HG03175 (cell line): Measurements from ENCODE around the gene PITPNM2.

Experiments
- ATAC-seq: cut with Tn5 transposase; IDR thresholded peaks from one replicate; pipeline ENCODE4 v1.9.1; 2021; ENCODE audit warnings: mild to moderate bottlenecking, moderate library complexity; ENCODE audit not compliant: unreplicated experiment

The PITPNM2 gene

DNA sequence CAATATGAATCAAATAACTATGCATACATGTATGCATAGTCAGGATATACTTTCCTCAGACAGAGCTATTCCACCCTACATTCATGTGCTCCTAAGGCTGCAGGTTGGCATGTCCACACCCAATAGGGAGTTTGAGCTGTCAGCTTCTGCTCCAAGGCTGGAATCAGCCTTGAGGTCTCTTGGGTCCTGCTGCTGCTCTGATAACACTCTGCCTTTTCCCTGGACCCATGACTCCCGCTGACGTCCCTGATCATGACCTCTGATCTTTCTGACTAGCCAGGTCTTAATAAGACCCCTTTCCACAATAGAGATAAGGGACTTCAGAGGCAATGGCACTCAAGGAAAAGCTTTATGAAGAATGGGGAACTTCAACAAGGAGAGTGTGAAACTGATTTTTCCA is 5.7 kb downstream of the PITPNM2 start:
- no peak for ATAC-seq

DNA sequence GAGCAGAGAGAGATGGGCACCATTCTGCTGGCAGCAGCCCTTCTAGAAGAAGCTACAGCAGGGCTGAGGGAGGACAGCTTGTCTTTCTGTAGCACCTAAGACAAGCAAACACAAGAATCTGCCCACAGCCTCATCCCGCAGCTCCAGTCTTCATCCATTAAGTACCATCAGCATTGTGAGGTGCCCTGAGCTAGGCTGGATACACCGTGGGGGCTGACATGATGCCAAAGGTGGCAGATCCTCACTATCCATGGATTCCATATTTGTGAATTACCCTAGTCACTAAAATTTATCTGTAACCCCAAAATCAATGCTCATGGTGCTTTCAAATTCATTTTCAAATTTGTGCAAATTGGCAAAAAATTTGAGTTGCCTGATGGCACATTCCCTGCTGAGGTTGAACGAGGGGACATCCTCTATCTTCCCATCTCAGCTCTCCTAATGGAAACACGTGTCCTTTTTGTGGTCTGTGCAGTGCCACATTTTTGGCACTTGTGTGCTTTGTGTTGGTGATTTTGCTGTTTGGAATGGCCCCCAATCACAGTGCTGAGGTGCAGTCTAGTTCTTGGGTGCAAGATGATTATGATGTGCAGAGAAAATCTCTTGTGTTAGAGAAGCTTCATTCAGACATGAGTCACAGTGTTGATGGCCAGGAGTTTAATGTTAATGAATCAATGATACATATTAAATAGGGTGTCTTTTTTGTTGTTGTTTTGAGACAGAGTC is 7.0 kb downstream of the PITPNM2 start:
- no peak for ATAC-seq

DNA sequence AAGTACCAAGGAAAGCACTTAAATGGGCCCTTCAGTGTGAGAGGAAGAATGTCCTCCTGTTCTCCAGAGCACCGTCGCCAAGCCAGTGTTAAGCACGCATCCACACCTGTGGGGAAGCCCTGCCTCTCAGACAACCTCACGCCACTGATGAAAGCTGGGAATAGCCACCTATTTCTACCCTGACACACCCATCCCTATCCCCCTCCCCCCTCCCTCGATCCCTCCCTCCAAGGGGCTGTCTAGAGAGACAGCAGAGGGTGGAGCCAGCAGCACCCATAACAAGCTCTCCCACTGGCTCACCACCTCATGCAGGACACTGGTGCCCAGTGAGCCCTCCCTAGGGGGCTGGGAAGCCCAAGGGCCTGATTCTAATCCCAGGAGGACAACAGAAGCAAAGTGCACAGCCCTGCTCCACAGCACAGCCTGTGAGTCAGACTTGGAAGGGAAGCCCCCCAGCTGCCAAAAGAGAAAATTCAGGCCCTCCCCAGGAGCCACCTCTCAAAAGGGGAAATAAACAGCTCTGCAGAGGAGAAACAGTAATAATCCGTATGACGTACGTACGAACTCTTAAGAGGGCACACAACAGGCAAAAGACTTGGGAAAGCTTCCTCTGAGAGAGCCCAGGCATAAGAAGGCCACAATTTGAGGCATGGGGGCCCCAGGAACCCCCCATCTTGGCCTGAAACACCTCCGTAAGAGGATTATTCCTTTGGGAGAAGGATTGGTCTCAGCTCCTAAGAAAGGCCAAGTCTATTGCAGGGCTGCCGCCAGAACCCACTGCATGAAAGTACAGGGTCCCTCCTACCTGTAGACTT is 7.8 kb downstream of the PITPNM2 start:
- no peak for ATAC-seq

DNA sequence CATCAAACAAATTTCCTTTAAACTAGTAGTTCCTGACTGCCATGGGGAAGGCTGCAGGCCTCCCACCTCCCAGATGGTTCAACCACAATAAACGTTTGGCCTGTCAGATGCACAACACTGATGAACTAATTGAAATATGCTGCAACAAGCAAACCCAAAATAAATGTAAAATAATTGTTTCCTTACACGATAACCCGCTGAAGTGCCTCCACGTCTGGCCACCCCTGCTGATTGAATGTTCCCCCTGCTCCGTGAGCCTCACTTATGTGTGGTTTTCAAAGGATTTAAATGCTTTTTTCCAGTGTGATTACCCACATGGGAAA is 8.4 kb downstream of the PITPNM2 start:
- ATAC-seq = no peak

DNA sequence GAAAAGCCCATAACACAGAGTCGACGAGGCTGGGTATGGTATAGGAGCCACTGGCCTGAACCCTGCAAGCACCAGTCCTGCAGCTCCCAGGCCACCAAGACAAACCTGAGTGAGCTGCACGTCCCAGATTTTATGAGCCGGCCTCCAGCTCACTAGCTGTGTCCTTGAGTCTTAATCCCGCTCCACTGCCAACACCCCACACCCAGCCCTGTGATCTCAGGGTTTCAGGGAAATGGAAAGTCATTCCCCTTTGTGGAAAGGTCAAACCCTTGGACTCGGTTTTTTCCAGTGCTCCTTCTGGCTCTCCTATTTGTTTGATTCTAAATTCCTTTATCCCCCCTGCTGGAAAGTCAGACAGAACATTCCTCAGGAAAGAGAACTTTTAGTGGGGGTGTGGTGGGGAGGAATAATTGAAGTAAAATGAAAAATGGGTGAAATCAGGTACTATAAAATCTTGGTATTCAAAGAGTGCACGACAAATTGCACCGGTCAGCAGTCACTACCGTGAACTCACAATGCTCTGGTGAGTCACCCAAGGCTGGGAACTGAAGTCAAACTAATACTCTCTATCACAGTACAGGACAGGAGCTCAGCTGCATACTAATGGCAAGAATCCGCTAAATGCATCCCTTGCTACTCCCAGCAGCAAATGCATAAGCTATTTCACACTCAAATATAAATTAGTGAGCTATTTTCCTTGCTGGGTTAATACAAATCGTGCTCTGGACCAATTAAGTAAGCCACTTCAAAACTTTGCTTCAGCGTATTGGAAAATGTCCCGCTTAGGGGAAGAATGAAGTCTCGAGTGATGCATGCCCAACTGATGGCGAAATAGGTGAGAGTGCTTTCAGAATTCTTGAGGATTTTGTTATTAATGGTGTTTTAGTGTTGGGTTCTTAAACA is 9.0 kb downstream of the PITPNM2 start:
- ATAC-seq = no peak

DNA sequence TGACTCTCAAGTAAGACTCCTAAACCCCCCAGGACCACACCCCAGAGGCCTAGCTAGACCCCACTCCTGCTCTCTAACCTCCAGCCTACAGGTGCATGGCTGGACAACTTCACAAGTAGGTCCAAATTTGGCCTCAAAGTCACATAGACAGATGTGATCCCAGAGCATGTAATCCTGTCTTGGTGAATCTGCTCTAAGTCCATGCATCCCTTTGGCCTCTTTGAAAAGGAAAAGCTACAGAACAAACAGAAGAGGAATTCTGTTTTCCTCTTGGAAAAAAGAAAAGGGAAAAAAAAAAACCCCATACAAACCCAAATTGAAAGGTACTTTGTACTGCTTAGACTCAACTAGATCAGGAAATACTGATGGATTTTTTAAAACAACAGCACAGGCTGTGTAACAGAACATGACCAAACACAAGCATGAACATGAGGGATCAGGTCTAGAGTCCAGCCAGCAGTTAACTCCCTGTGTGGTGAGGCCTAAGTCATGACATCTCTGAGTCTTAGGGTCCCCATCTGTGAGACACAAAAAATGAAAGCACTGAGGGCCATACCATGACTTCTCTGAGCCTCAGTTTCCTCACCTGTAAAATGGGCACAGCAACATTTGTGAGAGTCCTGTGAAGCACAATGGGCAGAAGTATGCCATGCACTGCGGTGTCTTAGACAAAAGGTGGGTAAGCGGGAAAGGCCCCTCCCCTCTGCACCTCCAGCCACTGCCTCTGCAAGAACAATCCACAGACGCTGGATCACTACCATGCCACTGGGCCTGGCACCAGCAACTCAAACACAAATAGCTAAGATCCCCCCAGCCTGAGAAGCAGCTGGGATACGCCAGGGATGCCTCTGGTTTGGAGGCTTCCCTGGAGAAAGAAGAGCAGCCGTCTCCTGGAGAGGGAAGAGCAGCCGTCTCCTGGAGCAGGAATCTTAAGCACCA is 9.9 kb downstream of the PITPNM2 start:
- no peak for ATAC-seq

DNA sequence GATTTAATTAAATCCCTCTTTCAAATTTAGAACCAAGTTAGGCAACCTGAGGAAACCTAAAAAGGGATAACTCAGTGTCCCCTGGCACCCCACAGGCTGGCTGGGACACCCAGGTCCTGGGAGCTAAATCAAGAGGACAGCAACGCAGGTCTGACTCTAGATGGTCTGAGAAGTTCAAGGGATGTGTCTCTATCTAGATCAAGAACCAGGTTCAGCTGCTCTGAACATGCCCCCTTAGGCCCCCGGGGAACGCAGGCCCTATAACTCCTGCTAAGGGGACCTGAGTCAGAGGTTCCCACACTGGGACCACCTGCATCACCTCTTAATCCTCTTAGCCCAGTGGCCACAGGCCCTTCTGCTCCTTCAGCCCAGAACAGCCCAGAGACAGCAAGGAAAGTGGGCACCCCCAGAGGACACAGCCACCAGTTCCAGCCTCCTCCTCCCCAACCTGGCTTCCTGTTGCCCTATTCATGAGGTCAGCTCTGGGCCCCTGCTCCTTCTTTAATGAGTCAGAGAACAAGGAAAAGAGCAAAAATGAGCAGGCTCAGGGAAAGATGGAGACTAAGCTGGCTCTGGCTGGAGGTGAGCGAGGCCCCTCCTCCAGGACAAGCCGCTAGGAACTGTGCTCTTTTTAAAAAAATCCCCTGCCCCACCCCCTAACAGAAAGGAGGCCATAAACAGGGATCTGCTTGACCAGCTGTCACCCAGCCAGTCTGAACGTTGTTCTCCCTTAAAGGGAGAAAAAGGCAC is 10.8 kb downstream of the PITPNM2 start:
- ATAC-seq = no peak

DNA sequence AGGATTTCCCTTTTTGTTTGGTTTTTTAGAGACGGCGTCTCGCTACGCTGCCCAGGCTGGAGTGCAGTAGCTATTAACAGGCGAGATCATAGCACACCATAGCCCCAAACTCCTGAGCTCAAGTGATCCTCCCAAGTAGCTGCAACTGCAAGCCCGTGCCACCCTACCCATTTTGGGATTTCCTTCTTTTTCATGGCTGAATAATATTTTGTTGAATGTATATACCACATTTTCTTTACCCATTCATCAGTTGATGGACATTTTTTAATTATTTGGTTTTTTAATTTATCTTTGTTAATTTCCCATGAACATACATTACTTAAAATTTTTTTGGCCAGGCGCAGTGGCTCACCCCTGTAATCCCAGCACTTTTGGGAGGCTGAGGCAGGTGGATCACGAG is 15.2 kb downstream of the PITPNM2 start:
- no peak for ATAC-seq

DNA sequence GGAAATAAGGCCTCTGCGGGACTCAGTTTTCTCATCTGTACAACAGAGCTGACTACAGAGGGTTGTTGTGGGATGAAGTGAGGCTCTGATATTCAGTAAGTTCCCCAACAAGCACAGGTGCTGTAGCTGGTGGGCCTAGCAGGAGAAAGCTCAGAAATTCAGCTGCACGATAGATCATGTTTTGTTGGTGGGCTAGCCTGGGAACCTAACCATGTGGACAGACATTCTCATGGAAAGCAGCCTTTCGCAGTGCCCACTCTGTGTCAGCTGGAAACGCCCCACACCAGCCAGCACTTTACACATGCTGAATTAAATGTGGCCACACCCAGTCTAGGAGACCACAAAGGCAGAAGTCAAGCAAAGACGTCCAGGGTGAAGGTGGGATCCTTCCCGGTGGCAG is 16.1 kb downstream of the PITPNM2 start:
- no peak for ATAC-seq

DNA sequence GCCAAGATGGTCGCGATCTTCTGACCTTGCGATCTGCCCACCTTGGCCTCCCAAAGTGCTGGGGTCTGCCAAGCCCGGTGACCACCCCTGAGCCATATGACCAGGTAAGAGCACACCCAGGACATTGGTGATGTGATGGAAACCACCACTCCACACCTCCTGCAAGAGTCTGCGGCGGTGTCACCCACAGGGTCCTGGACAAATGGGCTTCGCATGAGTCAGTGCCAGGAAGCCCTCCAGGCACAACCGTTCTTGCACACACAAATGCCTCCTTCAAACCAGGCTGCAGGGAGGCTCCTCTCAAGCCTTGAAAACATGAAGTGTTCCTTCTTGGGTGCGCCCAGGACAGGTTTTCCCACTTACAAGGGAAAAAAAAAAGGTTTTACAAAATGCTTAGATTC is 16.6 kb downstream of the PITPNM2 start:
- no peak for ATAC-seq

DNA sequence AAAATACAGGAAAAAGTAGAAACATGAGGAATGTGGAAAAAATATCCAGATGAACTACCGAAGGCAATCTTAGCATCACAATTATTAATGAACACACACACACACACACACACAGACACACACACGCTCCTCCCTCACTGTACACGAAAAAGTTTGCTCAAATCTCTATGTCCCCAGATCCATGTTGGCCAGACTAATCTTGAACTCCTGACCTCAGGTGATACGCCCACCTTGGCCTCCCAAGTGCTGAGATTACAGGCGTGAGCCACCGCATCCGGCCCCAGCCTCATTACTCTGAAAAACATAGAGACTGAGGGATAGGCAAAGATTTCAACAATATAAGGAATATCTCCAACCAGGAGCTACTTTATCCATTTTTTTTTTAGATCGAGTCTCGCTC is 17.2 kb downstream of the PITPNM2 start:
- ATAC-seq = no peak

DNA sequence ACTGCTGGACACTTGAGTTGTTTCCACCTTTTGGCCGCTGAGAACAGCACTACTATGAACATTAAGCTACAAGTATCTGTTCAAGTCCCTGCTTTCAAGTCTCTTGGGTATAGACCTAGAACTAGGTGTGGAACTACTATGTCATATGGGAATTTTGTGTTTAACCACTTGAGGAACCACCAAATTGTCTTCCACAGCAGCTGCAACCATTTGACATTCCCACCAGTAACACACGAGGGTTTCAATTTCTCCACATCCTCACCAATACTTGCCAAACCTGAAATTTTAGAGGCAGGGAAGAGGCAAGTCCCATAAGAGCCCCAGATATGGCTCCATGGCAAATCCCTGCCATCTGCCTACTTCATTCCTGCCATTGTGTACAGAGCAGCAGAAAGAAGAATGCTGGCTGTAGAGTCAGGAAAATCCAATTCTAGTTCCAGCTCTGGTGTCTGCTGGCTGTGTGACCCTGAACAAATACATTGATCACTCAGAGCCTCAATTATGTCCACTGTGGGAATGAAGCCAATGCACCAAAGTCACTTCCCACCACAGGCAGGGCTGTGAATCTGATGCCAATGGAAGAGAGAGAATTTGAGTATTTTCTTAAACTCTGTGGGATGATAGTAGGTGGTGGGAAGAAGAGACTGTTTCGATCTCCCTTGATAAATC is 17.8 kb downstream of the PITPNM2 start:
- no peak for ATAC-seq

DNA sequence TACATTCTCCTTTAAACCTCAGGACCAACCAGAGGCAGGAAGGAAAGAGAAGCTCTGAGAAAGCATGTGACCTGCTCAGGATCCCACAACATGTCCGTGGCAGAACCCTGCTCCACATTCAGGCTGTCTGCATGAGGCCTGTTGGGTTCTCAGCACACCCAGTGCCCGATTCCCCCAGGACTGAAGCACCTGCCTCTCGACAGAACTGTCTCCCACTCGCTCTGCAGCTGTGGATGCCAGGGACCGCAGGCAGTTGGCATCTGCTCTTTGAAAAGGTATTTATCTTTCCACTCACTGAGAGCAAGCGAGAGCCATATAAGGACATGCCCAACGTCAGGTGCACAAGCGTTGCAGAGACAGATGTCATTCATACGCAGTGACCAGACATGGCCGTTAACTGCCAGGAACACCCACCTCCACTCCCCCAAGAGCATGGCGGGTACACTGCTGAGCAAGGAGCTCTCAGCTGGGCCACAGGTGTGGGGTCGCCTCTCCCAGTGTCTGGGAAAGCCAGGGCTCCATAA is 18.9 kb downstream of the PITPNM2 start:
- ATAC-seq = no peak

DNA sequence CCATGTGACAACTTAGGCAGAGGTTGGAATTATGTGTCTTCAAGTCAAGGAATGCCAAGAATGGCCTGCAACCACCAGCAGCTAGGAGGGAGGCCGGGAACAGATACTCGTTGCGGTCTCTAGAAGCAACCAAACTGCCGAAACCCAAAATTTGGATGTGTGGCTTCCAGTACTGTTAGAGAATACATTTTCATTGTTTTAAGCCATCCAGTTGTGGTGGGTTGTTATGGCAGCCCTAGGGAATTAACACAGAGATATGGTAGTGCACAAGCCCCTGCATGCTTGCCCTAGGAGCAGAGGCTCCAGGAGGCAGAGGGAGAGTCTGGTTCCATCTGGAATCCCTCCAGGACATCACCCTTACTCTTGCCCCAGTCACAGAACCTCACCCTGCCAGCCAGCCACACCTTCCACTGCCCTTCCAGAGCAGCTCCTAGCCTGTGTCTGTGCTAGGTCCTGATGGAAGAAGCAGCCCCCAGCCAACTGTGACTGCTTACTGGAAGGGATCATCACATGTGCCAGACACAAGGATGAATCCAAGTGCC is 19.5 kb downstream of the PITPNM2 start:
- ATAC-seq = no peak

DNA sequence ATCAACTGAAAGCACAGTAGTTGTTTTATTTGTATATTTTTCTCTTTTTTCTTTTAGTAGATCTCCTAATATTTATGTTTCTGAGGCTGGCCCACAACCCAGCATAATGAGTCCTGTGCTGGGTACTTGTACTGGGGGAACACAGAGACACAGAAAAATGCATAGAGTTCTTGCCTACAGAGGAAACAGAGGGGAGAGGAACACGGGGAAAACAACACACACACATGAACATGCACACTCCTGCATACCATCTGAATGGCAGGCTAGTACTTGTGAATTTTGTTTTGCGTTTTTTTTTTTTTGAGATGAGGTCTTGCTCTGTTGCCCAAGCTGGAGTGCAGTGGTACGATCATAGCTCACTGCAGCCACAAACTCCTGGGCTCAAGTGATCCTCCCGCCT is 21.3 kb downstream of the PITPNM2 start:
- ATAC-seq = no peak

DNA sequence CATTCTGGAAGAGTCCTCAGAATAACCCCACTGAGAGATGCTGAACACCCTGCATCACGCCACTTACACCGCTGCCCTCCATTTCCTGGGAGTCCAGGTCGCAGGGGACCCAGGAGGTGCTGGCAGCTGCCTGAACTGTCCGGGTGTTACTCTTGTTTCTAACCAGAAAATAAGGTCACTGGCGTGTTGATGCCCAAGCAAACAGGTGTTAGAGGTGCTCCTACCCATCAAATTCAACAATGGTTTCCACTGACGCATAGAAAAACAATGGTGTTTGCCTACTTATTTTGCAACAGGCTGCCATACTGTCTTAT is 23.8 kb downstream of the PITPNM2 start:
- no peak for ATAC-seq

DNA sequence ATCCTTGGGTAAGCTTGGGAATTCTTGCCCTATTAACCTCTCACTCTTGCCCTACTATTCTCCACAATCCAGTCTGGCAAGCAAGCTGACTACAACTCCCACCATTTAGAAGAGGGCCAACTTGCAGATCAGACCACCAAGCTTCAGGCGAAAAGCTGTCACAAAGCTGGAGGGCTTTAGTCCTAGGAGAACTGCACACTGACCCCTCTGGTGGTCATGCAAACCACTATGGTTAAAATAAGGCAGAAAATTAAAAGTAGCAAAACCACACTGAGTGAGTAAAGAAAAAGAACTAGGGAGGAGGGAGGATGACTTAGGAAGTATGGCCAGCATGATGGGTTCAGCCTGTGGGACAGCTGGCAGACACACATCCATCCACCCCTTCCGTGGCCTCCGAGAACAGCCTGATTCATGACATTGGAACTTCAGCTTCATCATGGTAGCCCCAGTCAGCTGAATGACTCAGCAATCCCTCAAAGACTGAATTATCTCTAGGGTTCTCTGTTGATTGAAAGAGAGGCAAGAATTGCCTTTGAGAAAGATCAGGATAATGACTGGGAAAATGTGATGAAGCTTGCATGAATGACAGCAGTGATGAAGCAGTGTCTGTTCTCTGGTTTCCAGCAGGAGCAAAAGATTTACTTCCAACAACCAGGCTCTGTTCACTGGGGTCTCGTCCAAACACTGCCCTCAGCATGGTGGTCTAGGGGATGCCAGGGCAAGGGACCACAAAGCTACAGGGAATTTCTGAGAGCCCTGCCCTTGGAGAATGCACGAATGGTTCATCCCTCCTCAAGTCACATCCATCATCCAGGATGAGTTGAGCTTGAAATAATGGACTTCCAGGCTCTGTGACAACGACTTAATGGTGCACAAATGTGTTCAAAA is 24.4 kb downstream of the PITPNM2 start:
- ATAC-seq = no peak

DNA sequence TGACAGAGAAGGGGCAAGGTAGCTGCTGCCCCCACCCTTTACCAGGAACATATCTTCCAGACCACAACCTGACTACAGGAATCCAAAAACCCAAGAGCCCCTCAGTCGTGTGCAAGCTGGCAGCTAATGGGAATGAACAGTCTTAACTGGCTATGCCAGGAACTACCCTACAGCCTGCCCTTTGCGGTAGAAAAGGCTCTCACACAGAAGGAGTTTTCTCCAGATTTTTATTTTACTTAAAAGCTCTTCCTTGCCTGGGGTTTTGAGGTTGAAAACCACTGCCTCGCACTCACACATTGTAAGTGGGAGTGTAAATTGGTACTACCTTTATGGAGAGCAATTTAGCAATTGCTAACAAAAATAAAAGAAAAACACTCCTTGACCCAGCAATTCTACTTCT is 28.3 kb downstream of the PITPNM2 start:
- no peak for ATAC-seq
